Epithelial cell of proximal tubule (primary cell): ENCODE data around the gene CDHR2. TPM values are rescaled to one million over a fixed set of nuclear protein-coding genes. Genes with fewer than 3 reads are reported as not detected.

Experiments used
- DNase-seq: peaks from one replicate; pipeline ENCODE4 v3.0.0-alpha.2; 2011; ENCODE audit warnings: low read depth
- H3K4me3 ChIP-seq: 2 replicates; pipeline ENCODE4 v1.5.1; 2011; ENCODE audit warnings: low read depth, mild to moderate bottlenecking, low read length
- total RNA-seq: library from RNA; depleted of rRNA; stranded (reverse); fragments of >200 nt; gene quantifications from 2 replicates; pipeline ENCODE4 v1.2.3, GENCODE V29; 2015
- TF ChIP-seq, protein P1 (sequence below): conservative IDR thresholded peaks from 2 replicates; pipeline ENCODE4 v1.5.1; 2012; ENCODE audit warnings: low read depth, mild to moderate bottlenecking, low read length

The CDHR2 gene
- total RNA-seq, 1 donor from 2014 or later = not detected

DNA sequence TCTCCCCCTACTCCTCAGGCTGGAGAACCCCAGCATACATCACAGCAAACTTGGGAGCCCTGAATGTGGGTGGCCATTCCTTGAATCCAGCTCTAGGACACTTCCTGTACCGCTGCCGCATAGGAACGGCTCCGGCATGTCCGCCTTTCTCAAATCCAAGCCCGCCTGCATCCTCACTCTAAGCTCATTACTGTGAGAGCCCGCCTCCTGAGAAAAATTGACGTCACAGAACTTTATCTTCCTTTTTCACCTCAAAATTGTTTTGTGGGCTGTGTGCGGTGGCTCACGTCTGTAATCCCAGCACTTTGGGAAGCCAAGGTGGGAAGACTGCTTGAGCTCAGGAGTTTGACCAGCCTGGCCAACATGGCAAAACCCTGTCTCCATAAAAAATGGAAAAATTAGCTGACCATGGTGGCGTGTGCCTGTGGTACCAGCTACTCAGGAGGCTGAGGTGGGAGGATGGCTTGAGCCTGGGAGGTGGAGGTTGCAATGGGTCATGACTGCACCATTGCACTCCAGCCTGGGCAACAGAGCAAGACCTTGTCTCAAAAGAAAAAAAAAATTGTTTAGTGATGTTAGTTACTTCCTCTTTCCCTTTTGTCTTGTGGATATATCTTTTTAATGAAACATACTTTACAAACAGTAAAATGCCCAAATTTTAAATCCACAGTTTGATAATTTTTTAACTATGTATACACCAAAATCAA lies 34.7 kb upstream of the CDHR2 start:
- no peak for DNase-seq
- TF ChIP-seq, protein P1, sequence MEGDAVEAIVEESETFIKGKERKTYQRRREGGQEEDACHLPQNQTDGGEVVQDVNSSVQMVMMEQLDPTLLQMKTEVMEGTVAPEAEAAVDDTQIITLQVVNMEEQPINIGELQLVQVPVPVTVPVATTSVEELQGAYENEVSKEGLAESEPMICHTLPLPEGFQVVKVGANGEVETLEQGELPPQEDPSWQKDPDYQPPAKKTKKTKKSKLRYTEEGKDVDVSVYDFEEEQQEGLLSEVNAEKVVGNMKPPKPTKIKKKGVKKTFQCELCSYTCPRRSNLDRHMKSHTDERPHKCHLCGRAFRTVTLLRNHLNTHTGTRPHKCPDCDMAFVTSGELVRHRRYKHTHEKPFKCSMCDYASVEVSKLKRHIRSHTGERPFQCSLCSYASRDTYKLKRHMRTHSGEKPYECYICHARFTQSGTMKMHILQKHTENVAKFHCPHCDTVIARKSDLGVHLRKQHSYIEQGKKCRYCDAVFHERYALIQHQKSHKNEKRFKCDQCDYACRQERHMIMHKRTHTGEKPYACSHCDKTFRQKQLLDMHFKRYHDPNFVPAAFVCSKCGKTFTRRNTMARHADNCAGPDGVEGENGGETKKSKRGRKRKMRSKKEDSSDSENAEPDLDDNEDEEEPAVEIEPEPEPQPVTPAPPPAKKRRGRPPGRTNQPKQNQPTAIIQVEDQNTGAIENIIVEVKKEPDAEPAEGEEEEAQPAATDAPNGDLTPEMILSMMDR = no peak
- no peak overlapping the region for H3K4me3 ChIP-seq

DNA sequence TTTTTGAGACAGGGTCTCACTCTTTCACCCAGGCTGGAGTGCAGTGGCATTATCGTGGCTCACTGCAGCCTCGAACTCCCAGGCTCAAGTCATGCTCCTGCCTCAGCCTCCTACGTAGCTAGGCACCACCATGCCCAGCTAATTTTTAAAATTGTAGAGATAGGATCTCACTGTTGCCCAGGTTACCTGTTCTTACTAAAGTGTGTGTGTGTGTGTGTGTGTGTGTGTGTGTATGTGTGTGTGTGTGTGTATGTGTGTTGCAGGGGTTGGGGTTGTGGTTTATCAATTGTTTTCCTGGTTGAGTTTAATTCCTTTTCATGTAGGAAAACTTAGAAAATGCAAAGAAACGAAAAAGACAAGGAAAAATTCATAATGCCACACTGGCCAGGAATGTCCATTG lies 33.7 kb upstream of the CDHR2 start:
- TF ChIP-seq, protein P1 = no peak
- no peak for DNase-seq
- H3K4me3 ChIP-seq = no peak overlapping the region

DNA sequence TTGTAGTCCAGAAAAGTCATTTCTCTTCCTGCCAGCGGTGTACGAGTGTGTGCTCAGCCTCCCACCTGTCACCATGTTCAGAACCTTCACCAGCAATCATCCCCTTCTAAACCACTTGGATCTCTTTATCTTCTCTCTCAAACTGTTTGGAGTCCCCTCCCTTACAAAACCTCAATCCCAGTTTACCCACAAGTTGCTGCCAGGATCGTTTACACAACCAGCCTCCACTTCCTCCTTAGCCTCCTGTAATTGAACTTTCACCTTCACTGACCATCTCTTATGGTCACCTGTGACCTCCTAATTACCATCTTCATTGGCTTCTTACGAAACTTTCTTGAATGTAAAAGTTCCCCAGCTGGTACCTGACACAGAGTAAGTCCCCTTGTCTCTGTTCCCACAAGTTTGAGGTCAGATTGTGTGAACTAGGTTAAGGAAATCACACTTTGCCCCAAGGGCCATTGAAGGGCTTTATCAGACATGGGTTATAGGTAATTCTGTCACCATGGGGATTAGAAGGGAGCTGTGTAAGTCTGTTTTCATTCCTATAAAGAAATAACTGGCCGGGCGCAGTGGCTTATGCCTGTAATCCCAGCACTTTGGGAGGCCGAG lies 32.0 kb upstream of the CDHR2 start:
- no peak for DNase-seq
- no peak overlapping the region for H3K4me3 ChIP-seq
- TF ChIP-seq, protein P1 = no peak

DNA sequence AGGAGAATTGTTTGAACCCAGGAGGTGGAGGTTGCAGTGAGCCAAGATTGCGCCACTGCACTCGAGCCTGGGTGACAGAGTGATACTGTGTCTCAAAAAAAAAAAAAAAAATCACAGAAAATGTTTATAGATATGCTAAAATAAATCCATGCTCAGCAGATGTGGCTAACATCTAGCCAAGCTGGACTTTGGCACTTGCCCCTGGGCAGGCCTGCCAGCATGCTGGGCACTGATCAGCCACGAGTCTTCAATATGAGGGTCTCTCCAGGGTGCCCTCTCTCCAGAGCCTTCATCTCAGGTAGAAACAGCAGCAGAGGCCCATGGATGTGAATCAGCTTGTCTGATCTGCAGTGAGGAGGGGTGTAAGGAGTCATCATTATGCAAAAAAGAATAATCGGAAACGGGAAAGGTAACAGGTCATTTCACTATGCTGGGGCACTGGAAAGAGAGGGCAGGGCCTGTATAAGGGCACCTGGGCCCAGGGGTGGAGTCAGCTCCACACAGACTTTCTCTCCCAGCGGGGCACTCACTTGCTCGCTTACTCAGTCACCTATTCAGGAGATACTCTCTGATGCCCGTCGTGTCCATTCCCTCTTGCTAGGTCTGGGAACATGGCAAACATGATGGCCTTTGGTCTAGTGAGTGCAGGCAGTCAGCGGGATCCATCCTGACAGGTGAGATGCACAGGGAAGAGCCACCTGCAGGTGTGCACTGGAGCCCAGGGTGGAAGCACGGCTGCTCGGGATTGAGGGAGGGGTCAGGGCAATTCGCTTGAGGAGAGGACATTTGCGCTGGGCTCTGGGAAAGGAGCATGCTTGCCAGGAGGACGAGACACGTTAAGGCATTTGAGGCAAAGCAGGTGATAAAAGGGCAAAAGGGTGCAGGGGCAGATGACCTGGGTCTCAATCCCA lies 29.1 kb upstream of the CDHR2 start:
- TF ChIP-seq, protein P1 = no peak
- no peak for DNase-seq
- H3K4me3 ChIP-seq = no peak overlapping the region

DNA sequence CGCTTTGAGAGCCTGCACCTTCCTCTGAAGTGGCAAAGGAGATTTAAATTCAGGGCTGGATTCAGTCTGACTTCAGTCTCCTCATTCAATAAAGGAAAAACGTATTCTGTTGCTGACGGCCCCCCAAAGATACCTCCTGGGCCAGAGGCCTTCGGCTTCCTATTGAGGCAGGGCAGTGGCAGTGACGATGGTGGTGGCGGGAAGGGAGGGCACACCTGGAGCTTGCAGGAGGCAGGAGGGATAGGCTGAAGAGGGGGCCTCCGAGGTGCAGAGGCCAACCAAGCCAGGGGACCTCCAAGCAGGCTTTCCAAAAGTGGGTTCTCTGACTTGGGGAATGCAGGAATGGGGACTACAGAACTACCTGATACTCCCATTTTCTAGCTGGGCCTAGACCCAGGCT lies 27.9 kb upstream of the CDHR2 start:
- TF ChIP-seq, protein P1 = no peak

DNA sequence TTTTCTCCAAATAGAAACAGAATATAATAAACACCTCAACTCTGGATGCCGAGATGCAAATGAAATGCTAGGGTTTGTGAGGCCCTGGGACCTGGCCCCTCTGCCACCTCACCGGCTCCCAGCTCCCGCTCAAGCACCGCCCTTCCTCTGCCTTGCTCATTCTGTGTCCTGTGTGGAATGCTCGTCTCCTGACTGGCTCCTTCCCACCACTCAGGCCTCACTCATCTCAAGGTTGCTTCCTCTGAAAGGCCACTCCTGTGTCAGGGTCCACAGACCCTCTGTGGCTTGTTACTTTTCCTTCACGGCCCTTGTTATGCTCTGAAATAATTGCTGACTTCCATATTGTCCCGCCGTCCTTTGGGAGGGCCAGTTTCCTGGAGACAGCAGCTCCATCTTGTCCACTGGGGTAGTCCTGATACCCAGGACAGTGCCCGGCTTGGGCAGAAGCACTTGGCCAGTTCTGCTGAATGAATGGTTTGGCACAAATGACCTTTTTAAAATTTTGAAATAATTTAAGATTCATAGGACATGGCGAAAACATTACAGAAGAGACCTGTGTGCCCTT lies 27.4 kb upstream of the CDHR2 start:
- no peak overlapping the region for H3K4me3 ChIP-seq
- DNase-seq = no peak
- TF ChIP-seq, protein P1 = no peak

More for the DNA sequence above, 27.9 kb upstream of the CDHR2 start:
- H3K4me3 ChIP-seq = no peak overlapping the region
- DNase-seq = no peak
